Liver (tissue), 9 donors: ENCODE data around the gene PRSS16. TPM values are rescaled to one million over a fixed set of nuclear protein-coding genes. Genes with fewer than 3 reads are reported as not detected.
A peak's percentile ranks its signal among the peaks of the same experiment; 100 is the strongest.

ENCODE experiments used
- DNase-seq: peaks from one replicate; pipeline ENCODE4 v3.0.0-alpha.2; 2017; ENCODE audit warnings: low spot score
- H3K27ac ChIP-seq, 2 donors: one replicate each; pipeline ENCODE4 v1.7.0; 2013; ENCODE audit warnings: inconsistent platforms in 2 of 2, low read length in 2 of 2, control low read depth in 1 of 2, low read depth in 1 of 2, mild to moderate bottlenecking in 1 of 2
- H3K27me3 ChIP-seq, 4 donors: one replicate each; pipeline versions ENCODE4 v1.6.1 to v1.7.0; 2013; ENCODE audit warnings: low read length in 3 of 4, inconsistent platforms in 1 of 4, mild to moderate bottlenecking in 1 of 4, moderate library complexity in 1 of 4; ENCODE audit not compliant: control insufficient read depth in 4 of 4, insufficient read depth in 4 of 4
- H3K36me3 ChIP-seq, 4 donors: one replicate each; pipeline versions ENCODE4 v1.6.1 to v1.7.0; 2013; ENCODE audit warnings: low read length in 3 of 4, mild to moderate bottlenecking in 3 of 4, low read depth in 1 of 4, moderate library complexity in 1 of 4; ENCODE audit not compliant: control insufficient read depth in 4 of 4, insufficient read depth in 3 of 4
- H3K4me1 ChIP-seq, 4 donors: one replicate each; pipeline versions ENCODE4 v1.6.1 to v1.7.0; 2013; ENCODE audit warnings: low read length in 3 of 4, mild to moderate bottlenecking in 3 of 4, moderate library complexity in 1 of 4; ENCODE audit not compliant: control insufficient read depth in 4 of 4, insufficient read depth in 4 of 4
- H3K4me3 ChIP-seq, 3 donors: one replicate each; pipeline versions ENCODE4 v1.6.1 to v1.7.0; 2013; ENCODE audit warnings: low read length in 3 of 3, control low read depth in 1 of 3, low read depth in 1 of 3, mild to moderate bottlenecking in 1 of 3
- H3K9ac ChIP-seq, 2 donors: one replicate each; pipeline ENCODE4 v1.7.0; 2013; ENCODE audit warnings: low read length in 2 of 2, mild to moderate bottlenecking in 2 of 2, moderate library complexity in 2 of 2, control low read depth in 1 of 2, low read depth in 1 of 2
- H3K9me3 ChIP-seq, 4 donors: one replicate each; pipeline versions ENCODE4 v1.6.1 to v1.7.0; 2013; ENCODE audit warnings: low read length in 3 of 4; ENCODE audit not compliant: control insufficient read depth in 4 of 4
- ATF3 ChIP-seq: IDR thresholded peaks from 2 replicates; pipeline ENCODE4 v1.6.1; 2016; ENCODE audit warnings: antibody characterized with exemption
- EGR1 ChIP-seq, 2 donors: IDR thresholded peaks; 2 replicates each; pipeline ENCODE4 v1.6.1; 2016 to 2018; ENCODE audit warnings: antibody characterized with exemption in 2 of 2, low read depth in 2 of 2
- FOXA1 ChIP-seq: IDR thresholded peaks from 2 replicates; pipeline ENCODE4 v1.6.1; 2016; ENCODE audit warnings: antibody characterized with exemption
- FOXA2 ChIP-seq: IDR thresholded peaks from 2 replicates; pipeline ENCODE4 v1.6.1; 2016; ENCODE audit warnings: antibody characterized with exemption
- GABPA ChIP-seq, 2 donors: IDR thresholded peaks in 1 of 2; conservative IDR thresholded peaks in 1 of 2; 2 replicates each; pipeline ENCODE4 v1.6.1; 2016; ENCODE audit warnings: antibody characterized with exemption in 2 of 2, mild to moderate bottlenecking in 1 of 2, moderate library complexity in 1 of 2
- HNF4A ChIP-seq, 2 donors: conservative IDR thresholded peaks; 2 replicates each; pipeline ENCODE4 v1.6.1; 2016; ENCODE audit warnings: antibody characterized with exemption in 2 of 2, mild to moderate bottlenecking in 2 of 2
- HNF4G ChIP-seq: IDR thresholded peaks from 2 replicates; pipeline ENCODE4 v1.6.1; 2016; ENCODE audit warnings: antibody characterized with exemption
- JUND ChIP-seq, 2 donors: IDR thresholded peaks; 2 replicates each; pipeline ENCODE4 v1.6.1; 2016; ENCODE audit warnings: antibody characterized with exemption in 2 of 2
- NR2F2 ChIP-seq: IDR thresholded peaks from 2 replicates; pipeline ENCODE4 v1.6.1; 2016; ENCODE audit warnings: antibody characterized with exemption
- RAD21 ChIP-seq, 2 donors: IDR thresholded peaks; 2 replicates each; pipeline ENCODE4 v1.6.1; 2016; ENCODE audit warnings: antibody characterized with exemption in 2 of 2, mild to moderate bottlenecking in 2 of 2
- RXRA ChIP-seq, 2 donors: IDR thresholded peaks; 2 replicates each; pipeline ENCODE4 v1.6.1; 2017 to 2018; ENCODE audit warnings: antibody characterized with exemption in 2 of 2, mild to moderate bottlenecking in 1 of 2
- SP1 ChIP-seq: IDR thresholded peaks from 2 replicates; pipeline ENCODE4 v1.6.1; 2018; ENCODE audit warnings: antibody characterized with exemption, mild to moderate bottlenecking
- TAF1 ChIP-seq: conservative IDR thresholded peaks from 2 replicates; pipeline ENCODE4 v1.6.1; 2016; ENCODE audit warnings: antibody characterized with exemption, mild to moderate bottlenecking
- YY1 ChIP-seq: IDR thresholded peaks from 2 replicates; pipeline ENCODE4 v1.6.1; 2016; ENCODE audit warnings: antibody characterized with exemption, mild to moderate bottlenecking
- whole genome bisulfite sequencing: extraction: QIAGEN DNeasy Blood & Tissue Kit; methylation state at CpG from one replicate; pipeline ENCODE4 v1.1.7; 2013; 5-methylcytosine and 5-hydroxymethylcytosine counted together
- polyA plus RNA-seq, 2 donors: library from polyadenylated mRNA; stranded (reverse) in 1 of 2; unstranded in 1 of 2; fragments of 200-250 nt in 1 of 2; fragments of >200 nt in 1 of 2; fragmentation: Nextera tagmentation in 1 of 2; extraction: Ambion mirVana in 1 of 2; gene quantifications; one replicate each; pipeline versions ENCODE4 v1.2.1 to v1.2.3, GENCODE V29; 2013 to 2015
- total RNA-seq, 2 donors: library from RNA; depleted of rRNA; stranded (reverse); fragments of >200 nt; gene quantifications; one replicate each; pipeline ENCODE4 v1.2.3, GENCODE V29; 2014
- TF ChIP-seq, protein P1 (sequence below): IDR thresholded peaks from 2 replicates; pipeline ENCODE4 v1.6.1; 2016; ENCODE audit warnings: antibody characterized with exemption, mild to moderate bottlenecking
- TF ChIP-seq, protein P2 (sequence below): fragments of 150-350 bp; IDR thresholded peaks from 2 replicates; pipeline ENCODE4 v1.5.1; 2017; ENCODE audit warnings: improper control_type of control experiment, low read depth, low read length; ENCODE audit not compliant: missing input control
- TF ChIP-seq, protein P3 (sequence below): IDR thresholded peaks from 2 replicates; pipeline ENCODE4 v1.6.1; 2016; ENCODE audit warnings: antibody characterized with exemption
- donor health status: healthy.
- donor health status: healthy.
- donor health status: healthy.
- donor health status: healthy.
- donor health status: healthy.

PRSS16 gene
- total and polyA plus RNA-seq, 4 donors = 0.06 to 0.42 TPM; not detected in 2

- H3K4me3 ChIP-seq = peak overlapping the region in 1 of 3 donors; percentile 37
- WGBS = 9% methylated on average over 46 of the region's 46 CpGs
- no peaks in the 10 kb centered on the region for H3K9me3 ChIP-seq
- TF ChIP-seq SP1 (no peak), JUND (IDR thresholded peaks at IDR 0.05) (no peak), HNF4G (no peak), HNF4A (conservative IDR thresholded peaks at IDR 0.05) (no peak), ATF3 (no peak), EGR1 (IDR thresholded peaks at IDR 0.05; ENCODE audit: low read depth in 2 of 2) (no peak), FOXA2 (no peak), RAD21 (IDR thresholded peaks at IDR 0.05) (no peak), RXRA (IDR thresholded peaks at IDR 0.05) (no peak), FOXA1 (no peak), NR2F2 (no peak)
- TF ChIP-seq, protein P1, sequence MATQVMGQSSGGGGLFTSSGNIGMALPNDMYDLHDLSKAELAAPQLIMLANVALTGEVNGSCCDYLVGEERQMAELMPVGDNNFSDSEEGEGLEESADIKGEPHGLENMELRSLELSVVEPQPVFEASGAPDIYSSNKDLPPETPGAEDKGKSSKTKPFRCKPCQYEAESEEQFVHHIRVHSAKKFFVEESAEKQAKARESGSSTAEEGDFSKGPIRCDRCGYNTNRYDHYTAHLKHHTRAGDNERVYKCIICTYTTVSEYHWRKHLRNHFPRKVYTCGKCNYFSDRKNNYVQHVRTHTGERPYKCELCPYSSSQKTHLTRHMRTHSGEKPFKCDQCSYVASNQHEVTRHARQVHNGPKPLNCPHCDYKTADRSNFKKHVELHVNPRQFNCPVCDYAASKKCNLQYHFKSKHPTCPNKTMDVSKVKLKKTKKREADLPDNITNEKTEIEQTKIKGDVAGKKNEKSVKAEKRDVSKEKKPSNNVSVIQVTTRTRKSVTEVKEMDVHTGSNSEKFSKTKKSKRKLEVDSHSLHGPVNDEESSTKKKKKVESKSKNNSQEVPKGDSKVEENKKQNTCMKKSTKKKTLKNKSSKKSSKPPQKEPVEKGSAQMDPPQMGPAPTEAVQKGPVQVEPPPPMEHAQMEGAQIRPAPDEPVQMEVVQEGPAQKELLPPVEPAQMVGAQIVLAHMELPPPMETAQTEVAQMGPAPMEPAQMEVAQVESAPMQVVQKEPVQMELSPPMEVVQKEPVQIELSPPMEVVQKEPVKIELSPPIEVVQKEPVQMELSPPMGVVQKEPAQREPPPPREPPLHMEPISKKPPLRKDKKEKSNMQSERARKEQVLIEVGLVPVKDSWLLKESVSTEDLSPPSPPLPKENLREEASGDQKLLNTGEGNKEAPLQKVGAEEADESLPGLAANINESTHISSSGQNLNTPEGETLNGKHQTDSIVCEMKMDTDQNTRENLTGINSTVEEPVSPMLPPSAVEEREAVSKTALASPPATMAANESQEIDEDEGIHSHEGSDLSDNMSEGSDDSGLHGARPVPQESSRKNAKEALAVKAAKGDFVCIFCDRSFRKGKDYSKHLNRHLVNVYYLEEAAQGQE = no peak
- TF ChIP-seq, protein P2, sequence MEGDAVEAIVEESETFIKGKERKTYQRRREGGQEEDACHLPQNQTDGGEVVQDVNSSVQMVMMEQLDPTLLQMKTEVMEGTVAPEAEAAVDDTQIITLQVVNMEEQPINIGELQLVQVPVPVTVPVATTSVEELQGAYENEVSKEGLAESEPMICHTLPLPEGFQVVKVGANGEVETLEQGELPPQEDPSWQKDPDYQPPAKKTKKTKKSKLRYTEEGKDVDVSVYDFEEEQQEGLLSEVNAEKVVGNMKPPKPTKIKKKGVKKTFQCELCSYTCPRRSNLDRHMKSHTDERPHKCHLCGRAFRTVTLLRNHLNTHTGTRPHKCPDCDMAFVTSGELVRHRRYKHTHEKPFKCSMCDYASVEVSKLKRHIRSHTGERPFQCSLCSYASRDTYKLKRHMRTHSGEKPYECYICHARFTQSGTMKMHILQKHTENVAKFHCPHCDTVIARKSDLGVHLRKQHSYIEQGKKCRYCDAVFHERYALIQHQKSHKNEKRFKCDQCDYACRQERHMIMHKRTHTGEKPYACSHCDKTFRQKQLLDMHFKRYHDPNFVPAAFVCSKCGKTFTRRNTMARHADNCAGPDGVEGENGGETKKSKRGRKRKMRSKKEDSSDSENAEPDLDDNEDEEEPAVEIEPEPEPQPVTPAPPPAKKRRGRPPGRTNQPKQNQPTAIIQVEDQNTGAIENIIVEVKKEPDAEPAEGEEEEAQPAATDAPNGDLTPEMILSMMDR = no peak
- TF ChIP-seq, protein P3, sequence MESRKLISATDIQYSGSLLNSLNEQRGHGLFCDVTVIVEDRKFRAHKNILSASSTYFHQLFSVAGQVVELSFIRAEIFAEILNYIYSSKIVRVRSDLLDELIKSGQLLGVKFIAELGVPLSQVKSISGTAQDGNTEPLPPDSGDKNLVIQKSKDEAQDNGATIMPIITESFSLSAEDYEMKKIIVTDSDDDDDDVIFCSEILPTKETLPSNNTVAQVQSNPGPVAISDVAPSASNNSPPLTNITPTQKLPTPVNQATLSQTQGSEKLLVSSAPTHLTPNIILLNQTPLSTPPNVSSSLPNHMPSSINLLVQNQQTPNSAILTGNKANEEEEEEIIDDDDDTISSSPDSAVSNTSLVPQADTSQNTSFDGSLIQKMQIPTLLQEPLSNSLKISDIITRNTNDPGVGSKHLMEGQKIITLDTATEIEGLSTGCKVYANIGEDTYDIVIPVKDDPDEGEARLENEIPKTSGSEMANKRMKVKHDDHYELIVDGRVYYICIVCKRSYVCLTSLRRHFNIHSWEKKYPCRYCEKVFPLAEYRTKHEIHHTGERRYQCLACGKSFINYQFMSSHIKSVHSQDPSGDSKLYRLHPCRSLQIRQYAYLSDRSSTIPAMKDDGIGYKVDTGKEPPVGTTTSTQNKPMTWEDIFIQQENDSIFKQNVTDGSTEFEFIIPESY = no peak
- H3K4me1 ChIP-seq = peaks cover 0 to 7% (median 4%) of the 10 kb centered on the region in 4 donors
- no peak for DNase-seq
- H3K27ac ChIP-seq = no peak overlapping the region
- H3K36me3 ChIP-seq = no peaks in the 10 kb centered on the region
- peaks cover 0 to 20% (median 7%) of the 10 kb centered on the region in 4 donors for H3K27me3 ChIP-seq
- H3K9ac ChIP-seq = no peak overlapping the region
Measured at GRCh38 chr6:27251606-27252251, 4.2 kb downstream of the PRSS16 start.

- Histone ChIP-seq H3K9me3 (peaks cover 0 to under 1% (median 0%) of the 10 kb centered on the region in 4 donors), H3K36me3 (no peaks in the 10 kb centered on the region), H3K27me3 (peaks cover 0 to 16% (median 6%) of the 10 kb centered on the region in 4 donors), H3K4me3 (no peak overlapping the region), H3K27ac (no peak overlapping the region), H3K4me1 (peaks cover 0 to 7% (median 4%) of the 10 kb centered on the region in 4 donors), H3K9ac (no peak overlapping the region)
- WGBS = 58% methylated on average over 3 of the region's 3 CpGs
- DNase-seq = no peak
- TF ChIP-seq JUND (IDR thresholded peaks at IDR 0.05) (no peak), TAF1 (no peak), GABPA (IDR thresholded peaks at IDR 0.05 in 1 of 2, conservative IDR thresholded peaks at IDR 0.05 in 1 of 2) (no peak), RAD21 (IDR thresholded peaks at IDR 0.05) (no peak), YY1 (no peak), RXRA (IDR thresholded peaks at IDR 0.05) (no peak)
- TF ChIP-seq, protein P3 = no peak
- TF ChIP-seq, protein P2 = no peak
Measured at GRCh38 chr6:27254566-27254965, 7.1 kb downstream of the PRSS16 start.
